Aorta (tissue), 5 donors: ENCODE results near the gene LRRC74B. TPM values are rescaled to one million over a fixed set of nuclear protein-coding genes. Genes with fewer than 3 reads are reported as not detected.

Experiments used
- ATAC-seq: fragments of 200-7000 bp; cut with Tn5 transposase; one replicate; pipeline ENCODE4 v1.9.1; 2022; ENCODE audit warnings: moderate library complexity; ENCODE audit not compliant: low FRiP score
- DNase-seq, 2 donors: peaks; one replicate each; pipeline ENCODE4 v3.0.0-alpha.2; 2020
- H3K27ac ChIP-seq, 2 donors: one replicate each; pipeline ENCODE4 v1.5.1; 2013; ENCODE audit warnings: low read length in 2 of 2, mild to moderate bottlenecking in 2 of 2, moderate library complexity in 2 of 2, control low read depth in 1 of 2, inconsistent platforms in 1 of 2, low read depth in 1 of 2
- H3K27me3 ChIP-seq, 2 donors: one replicate each; pipeline ENCODE4 v1.6.1; 2013; ENCODE audit warnings: control low read depth in 1 of 2, low read length in 1 of 2, mild to moderate bottlenecking in 1 of 2, moderate library complexity in 1 of 2; ENCODE audit not compliant: insufficient read depth in 2 of 2, control insufficient read depth in 1 of 2
- H3K36me3 ChIP-seq, 2 donors: one replicate each; pipeline ENCODE4 v1.6.1; 2013; ENCODE audit warnings: control low read depth in 1 of 2, low read length in 1 of 2, mild to moderate bottlenecking in 1 of 2; ENCODE audit not compliant: insufficient read depth in 2 of 2, control insufficient read depth in 1 of 2
- H3K4me1 ChIP-seq, 2 donors: one replicate each; pipeline ENCODE4 v1.6.1; 2013; ENCODE audit warnings: low read length in 2 of 2, control low read depth in 1 of 2, mild to moderate bottlenecking in 1 of 2, moderate library complexity in 1 of 2; ENCODE audit not compliant: insufficient read depth in 2 of 2, control insufficient read depth in 1 of 2
- H3K4me3 ChIP-seq, 2 donors: one replicate each; pipeline ENCODE4 v1.5.1; 2013; ENCODE audit warnings: low read length in 2 of 2, control low read depth in 1 of 2, mild to moderate bottlenecking in 1 of 2
- H3K9me3 ChIP-seq: one replicate; pipeline ENCODE4 v1.6.1; 2013; ENCODE audit warnings: mild to moderate bottlenecking, low read length; ENCODE audit not compliant: control insufficient read depth
- WGBS, 2 donors: extraction: QIAGEN DNeasy Blood & Tissue Kit; methylation state at CpG; one replicate each; pipeline ENCODE4 v1.1.7; 2013; 5-methylcytosine and 5-hydroxymethylcytosine counted together
- intact Hi-C, 2 donors: fragments of 100-400 bp; cut with DNase I; formaldehyde crosslinking; loops; one replicate each; pipeline versions ENCODE4 v1.14.2 to v1.15.0; 2022
- polyA plus RNA-seq, 2 donors: library from polyadenylated mRNA; stranded (reverse); fragments of 200-250 nt; gene quantifications; one replicate each; pipeline ENCODE4 v1.2.3, GENCODE V29; 2013
- total RNA-seq, 2 donors: library from RNA; stranded (reverse); fragmentation: NEBNext Ultra II Directional; extraction: Animal tissue kit (Norgen Biotek cat#: 25700); gene quantifications; one replicate each; pipeline ENCODE4 v1.2.1, GENCODE V29; 2021
- donor health status: healthy with polysubstance abuse.
- donor health status: Bipolar disorder and iron deficiency.
- donor health status: DM: no; HTN: no; CAD: no.
- donor health status: DM: no; HTN: no; CAD: no.
- donor health status: DM: yes; HTN: yes; CAD: no.

LRRC74B gene
- total and polyA plus RNA-seq, 4 donors, result 0.05 TPM; not detected in 3

DNA sequence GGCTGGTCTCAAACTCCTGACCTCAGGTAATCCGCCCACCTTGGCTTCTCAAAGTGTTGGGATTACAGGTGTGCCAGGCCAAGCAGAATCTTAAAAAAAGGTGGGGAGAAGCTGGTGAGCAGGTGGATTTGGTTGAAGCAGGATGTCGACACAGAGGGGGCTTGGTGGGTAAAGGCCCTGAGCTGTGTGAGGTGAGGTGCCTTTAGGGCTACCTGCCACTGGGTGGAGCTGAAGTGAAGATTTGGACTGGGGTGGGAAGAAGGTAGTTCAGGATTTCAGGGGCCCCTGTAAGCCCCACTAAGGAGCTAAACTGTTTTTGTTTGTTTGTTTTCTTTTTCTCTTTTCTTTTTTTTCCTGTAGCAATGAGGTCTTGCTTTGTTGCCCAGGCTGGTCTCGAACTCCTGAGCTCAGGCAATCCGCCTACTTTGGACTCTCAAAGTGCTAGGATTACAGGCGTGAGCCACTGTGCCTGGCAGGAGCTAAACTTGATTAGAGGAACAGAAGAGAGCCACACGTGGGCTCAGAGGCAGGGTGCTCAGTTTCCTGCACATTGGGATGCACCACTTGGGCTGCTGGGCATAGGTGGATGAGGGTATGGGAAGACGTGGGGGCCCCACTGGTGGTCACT is 24.8 kb upstream of the LRRC74B start:
- intact Hi-C loops, result no loop called here
- ATAC-seq (no peak), DNase-seq (no peak)
- Histone ChIP-seq H3K36me3 (no peaks in the 10 kb centered on the region), H3K4me3 (no peak overlapping the region), H3K27me3 (no peaks in the 10 kb centered on the region), H3K4me1 (no peaks in the 10 kb centered on the region), H3K27ac (no peak overlapping the region), H3K9me3 (no peaks in the 10 kb centered on the region)
- WGBS, 2 donors, result 51 to 58% methylated on average over 7 of the region's 7 CpGs

DNA sequence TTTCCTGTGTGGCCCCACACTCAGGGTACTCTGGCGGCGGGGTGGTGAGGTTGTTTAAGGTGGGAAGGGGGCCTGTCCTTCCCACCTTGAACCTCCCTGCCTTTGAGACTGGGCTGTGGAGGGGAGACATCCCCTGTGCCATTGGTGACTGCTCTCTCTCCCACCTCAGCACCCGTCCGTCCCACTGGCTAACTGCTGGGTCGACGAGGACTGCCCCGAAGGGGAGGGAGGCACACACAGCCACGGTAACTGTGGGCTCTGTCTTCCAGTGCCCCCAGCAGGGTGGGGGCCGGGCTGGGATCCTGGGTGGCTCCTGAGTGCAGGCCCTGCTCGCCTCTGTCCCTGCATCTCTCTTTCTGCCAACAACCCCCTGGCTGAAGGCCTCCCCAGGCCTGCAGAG is 23.2 kb upstream of the LRRC74B start:
- WGBS, 2 donors, result 72 to 75% methylated on average over 10 of the region's 10 CpGs
- H3K27me3 ChIP-seq, result no peaks in the 10 kb centered on the region

DNA sequence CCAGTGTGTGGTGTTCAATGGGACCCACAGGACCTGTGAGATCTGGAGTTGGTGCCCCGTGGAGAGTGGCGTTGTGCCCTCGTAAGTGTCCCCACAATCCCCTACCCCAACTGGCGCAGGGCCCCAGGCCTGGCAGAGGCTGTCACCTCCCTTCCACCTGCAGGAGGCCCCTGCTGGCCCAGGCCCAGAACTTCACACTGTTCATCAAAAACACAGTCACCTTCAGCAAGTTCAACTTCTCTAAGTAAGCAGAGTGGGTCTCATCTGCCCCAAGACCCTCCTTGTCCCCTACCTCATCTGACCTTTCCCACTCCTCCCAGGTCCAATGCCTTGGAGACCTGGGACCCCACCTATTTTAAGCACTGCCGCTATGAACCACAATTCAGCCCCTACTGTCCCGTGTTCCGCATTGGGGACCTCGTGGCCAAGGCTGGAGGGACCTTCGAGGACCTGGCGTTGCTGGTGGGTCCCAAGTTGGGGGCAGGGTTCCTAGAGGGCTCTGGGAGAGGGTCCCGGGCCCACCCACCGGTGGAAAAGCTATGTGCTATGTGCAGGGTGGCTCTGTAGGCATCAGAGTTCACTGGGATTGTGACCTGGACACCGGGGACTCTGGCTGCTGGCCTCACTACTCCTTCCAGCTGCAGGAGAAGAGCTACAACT is 22.7 kb upstream of the LRRC74B start:
- intact Hi-C loops, result no loop called here
- 85 to 90% methylated on average over 13 of the region's 13 CpGs for WGBS, 2 donors
- Histone ChIP-seq H3K27ac (no peak overlapping the region), H3K9me3 (no peaks in the 10 kb centered on the region), H3K36me3 (no peaks in the 10 kb centered on the region), H3K4me1 (no peaks in the 10 kb centered on the region), H3K27me3 (no peaks in the 10 kb centered on the region), H3K4me3 (no peak overlapping the region)
- ATAC-seq (no peak), DNase-seq (no peak)

More for the DNA sequence above, 23.2 kb upstream of the LRRC74B start:
- Histone ChIP-seq H3K36me3 (no peaks in the 10 kb centered on the region), H3K9me3 (no peaks in the 10 kb centered on the region), H3K27ac (no peak overlapping the region), H3K4me1 (no peaks in the 10 kb centered on the region), H3K4me3 (no peak overlapping the region)
- DNase-seq, result no peak
- ATAC-seq, result no peak
- intact Hi-C loops, result no loop called here

DNA sequence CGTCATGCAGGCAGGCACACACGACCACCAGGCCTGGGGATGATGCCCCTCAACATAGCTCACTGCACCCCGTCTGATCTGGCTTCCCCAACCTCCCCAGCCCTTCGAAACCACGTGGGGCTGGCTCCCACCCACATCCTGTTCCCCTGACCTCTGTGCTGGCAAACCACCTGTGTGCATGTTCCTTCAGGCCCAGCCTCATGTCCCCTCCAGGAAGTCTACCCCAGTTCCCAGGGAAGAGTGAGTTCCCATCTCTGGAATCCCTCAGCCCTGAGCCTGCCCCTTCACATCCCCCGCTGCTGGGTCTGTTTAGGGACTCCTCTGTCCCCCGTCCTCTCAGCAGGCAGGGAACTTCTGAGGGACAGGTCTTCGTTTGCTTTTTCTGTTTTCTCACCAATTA is 20.5 kb upstream of the LRRC74B start:
- WGBS, 2 donors, result 78 to 80% methylated on average over 8 of the region's 8 CpGs
- Histone ChIP-seq H3K4me3 (no peak overlapping the region), H3K4me1 (no peaks in the 10 kb centered on the region), H3K36me3 (no peaks in the 10 kb centered on the region), H3K9me3 (no peaks in the 10 kb centered on the region), H3K27me3 (no peaks in the 10 kb centered on the region), H3K27ac (no peak overlapping the region)
- intact Hi-C loops, result no loop called here
- ATAC-seq (no peak), DNase-seq (no peak)

DNA sequence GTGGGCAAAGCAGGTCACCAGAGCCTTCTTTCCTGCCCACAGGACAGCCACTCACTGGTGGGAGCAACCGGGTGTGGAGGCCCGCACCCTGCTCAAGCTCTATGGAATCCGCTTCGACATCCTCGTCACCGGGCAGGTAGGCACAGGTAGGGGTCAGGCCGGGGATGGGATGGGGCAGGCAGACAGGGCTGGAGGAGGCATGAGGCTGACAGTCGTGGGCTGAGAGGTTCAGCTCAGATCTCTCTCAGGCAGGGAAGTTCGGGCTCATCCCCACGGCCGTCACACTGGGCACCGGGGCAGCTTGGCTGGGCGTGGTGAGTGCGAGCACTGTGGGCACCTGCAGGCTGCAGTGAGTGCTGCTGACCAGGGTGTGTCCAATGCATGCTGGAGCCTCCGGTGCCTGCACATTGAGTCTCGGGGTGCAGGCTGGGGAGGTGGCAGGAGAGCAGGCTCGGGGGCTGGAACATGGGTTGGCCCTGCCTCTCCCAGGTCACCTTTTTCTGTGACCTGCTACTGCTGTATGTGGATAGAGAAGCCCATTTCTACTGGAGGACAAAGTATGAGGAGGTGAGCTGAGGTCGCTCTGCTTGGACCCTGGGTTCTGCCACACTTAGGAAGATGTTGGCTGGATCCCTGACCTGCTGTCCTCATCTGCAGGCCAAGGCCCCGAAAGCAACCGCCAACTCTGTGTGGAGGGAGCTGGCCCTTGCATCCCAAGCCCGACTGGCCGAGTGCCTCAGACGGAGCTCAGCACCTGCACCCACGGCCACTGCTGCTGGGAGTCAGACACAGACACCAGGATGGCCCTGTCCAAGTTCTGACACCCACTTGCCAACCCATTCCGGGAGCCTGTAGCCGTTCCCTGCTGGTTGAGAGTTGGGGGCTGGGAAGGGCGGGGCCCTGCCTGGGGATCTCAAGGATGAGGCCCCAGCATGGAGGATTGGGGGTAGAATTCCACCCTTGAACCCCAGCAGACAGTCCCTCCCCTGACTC is 19.7 kb upstream of the LRRC74B start:
- WGBS, 2 donors, result 93 to 94% methylated on average over 27 of the region's 27 CpGs
- no peak for ATAC-seq

DNA sequence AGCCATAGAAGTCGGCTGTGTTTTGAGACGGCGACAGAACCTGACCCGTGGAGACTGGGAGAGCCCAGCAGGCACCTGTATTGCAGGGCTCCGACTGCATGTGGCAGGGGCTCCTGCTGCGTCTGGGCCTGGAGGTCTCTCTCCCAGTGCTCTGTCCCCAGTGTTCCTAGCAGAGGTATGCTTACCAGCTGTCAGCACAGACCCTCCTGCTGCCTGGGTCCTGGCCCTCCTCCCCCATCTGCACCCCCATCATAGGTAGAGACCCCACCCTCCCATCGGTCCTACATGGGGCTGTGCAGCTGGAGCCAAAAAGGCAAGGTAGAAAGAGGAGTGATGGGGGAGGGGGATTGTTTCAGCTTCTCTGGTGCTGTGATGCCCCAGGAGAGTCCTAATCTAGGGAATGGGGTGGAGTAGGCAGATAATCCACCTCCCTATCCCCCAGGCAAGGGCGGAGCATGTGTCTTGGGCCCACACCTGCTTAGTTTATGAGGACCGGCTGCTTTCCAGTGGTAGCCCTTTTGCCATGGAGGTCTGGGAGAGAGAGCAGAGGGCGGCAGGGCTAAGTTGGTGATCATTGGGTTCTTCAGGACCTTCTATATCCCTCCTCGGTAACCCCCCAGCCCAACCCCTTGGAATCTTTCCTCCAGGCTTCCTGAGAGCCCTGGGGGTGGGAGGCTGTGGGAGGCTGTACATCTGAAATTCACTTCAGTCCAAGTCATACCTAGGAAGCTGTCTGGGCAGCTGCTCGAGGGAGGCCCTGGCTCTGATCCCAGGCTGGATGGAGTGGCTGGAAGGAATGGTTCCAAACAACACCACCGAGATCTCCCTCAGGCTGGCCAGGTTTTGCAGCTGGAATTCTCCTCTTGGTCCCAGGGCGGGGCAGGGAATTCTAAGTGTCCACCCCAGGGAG is 18.7 kb upstream of the LRRC74B start:
- Histone ChIP-seq H3K27ac (no peak overlapping the region), H3K4me3 (no peak overlapping the region), H3K27me3 (no peaks in the 10 kb centered on the region), H3K9me3 (no peaks in the 10 kb centered on the region), H3K36me3 (no peaks in the 10 kb centered on the region), H3K4me1 (no peaks in the 10 kb centered on the region)
- intact Hi-C loops, result no loop called here
- no peak for ATAC-seq
- DNase-seq, result no peak
- WGBS, 2 donors, result 47 to 54% methylated on average over 14 of the region's 14 CpGs

More for the DNA sequence above, 19.7 kb upstream of the LRRC74B start:
- Histone ChIP-seq H3K27me3 (no peaks in the 10 kb centered on the region), H3K4me3 (no peak overlapping the region), H3K36me3 (no peaks in the 10 kb centered on the region), H3K4me1 (no peaks in the 10 kb centered on the region), H3K27ac (no peak overlapping the region), H3K9me3 (no peaks in the 10 kb centered on the region)
- intact Hi-C loops, result no loop called here
- no peak for DNase-seq

DNA sequence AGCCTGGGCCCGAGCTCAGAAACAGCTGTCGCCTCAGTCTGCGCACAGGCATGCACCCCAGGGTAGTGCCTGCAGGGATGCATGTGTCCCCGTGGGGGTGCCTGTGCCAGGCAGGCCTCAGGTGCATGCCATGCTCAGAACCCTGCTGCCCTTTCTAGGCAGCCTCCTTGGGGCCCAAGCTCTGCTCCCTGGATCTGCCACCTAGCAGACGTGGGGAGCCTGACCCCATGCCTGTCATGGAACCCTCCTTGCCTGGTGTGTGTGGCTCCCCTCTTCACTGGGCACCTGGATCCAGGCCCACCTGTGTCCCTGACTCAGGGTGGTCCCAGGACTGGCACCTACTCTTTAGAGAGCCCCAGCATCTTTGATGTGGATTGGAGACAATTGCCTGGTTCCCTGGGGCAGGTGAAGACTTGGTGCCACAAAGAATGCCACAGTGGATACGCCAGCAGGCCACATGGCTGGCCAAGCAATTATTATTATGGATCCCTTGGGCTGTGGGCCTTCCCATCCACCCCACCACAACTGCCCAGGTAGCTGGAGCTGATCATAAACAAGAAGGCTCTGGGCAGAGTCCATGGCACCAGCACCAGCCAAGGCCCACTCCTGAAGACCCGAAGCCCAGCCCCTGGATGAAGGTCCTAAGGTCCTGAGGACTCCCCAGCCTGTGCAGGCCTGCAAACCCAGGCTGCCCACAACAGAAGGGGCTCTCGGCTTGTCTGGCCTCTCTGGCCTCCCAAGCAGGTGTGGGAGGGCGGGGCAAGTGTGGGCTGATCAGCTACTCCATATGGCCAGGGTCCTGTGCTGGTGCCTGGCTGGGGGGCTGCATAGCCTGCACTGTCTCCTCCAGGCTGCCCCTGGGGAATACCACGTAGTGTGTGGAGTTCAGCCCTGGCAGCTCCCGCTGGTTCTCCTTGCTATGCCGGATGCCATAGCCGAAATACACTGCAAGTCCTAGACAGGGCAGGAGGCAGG is 17.2 kb upstream of the LRRC74B start:
- Histone ChIP-seq H3K36me3 (no peaks in the 10 kb centered on the region), H3K27ac (no peak overlapping the region), H3K27me3 (no peaks in the 10 kb centered on the region), H3K4me3 (no peak overlapping the region), H3K4me1 (no peaks in the 10 kb centered on the region), H3K9me3 (no peaks in the 10 kb centered on the region)
- ATAC-seq (no peak), DNase-seq (no peak)
- intact Hi-C loops, result no loop called here
- 94 to 96% methylated on average over 13 of the region's 13 CpGs for WGBS, 2 donors
